ENCODE measurements around the gene KLHDC3. TPM values are rescaled to one million over a fixed set of nuclear protein-coding genes. Genes with fewer than 3 reads are reported as not detected.

The KLHDC3 gene
- total and polyA plus RNA-seq, 2 of the 13 experiments (the other 11 are each of a cell fraction or from before 2014, with no cell fraction given), result 78.3 to 91.5 TPM

DNA sequence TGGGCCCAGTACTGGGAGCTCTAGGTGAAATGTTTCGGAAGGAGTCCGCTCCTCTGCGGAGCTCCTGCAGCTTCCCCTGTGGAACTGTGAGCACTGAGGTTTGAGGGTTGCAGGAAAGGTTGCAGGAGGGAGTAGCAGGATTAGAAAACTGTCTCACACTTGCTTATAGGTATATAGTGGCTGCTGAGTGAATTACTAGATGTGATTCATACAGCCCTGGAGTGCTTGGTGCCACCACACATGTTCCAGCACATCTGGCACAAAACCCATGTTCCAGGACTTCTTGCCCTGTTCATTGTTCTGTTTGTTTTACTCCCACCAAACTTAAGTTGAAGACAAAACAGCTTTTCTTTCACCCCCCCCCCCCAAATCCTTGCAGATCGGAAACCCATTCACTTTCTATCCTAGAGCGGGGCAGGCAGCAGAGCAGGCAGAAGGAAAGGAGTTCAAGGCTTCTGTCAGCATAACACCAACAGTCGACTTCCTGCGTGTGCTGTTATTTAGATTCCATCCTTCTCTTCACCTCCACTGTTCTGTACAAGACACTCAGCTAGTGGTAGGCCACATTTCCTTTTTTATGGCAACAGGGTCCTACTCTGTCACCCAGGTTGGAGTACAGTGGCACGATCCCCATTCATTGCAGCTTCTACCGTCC, 34.4 kb upstream of the KLHDC3 start:
- ChIA-PET POLR2A (interaction anchor here (0.6 to 3.8 kb wide), 29 partner anchors 9 to 596 kb away, joined by 3 to 52 read pairs (median 8); partner anchors contain the start of genes BICRAL, CNPY3, CUL7 and GNMT), CTCF (ENCODE audit: low intra/inter-chr PET ratio, low total read pairs) (no interaction called here)
- Histone ChIP-seq H3K4me3 (replicated peaks in 1 of 3; ENCODE audit: insufficient read depth in 1 of 3, low read depth in 2 of 3, low read length in 3 of 3) (peak overlapping the region; percentile 79 to 96 (median 95)), H3K9me3 (ENCODE audit: low read length) (no peaks in the 10 kb centered on the region), H3K4me1 (ENCODE audit: insufficient read depth, low read length) (peaks cover 44% of the 10 kb centered on the region), H3K27me3 (ENCODE audit: control insufficient read depth in 1 of 2, insufficient read depth in 2 of 2, low read length in 2 of 2) (no peaks in the 10 kb centered on the region; a peak in 1 of 5 replicates), H4K20me1 (ENCODE audit: insufficient read depth, low read length) (no peaks in the 10 kb centered on the region), H3K27ac (ENCODE audit: extremely low read length, insufficient read depth, low read length) (peak overlapping the region; percentile 73), H3K79me2 (ENCODE audit: insufficient read depth, low read length) (peaks cover 10% of the 10 kb centered on the region), H3K36me3 (replicated peaks in 1 of 2; ENCODE audit: control insufficient read depth in 1 of 2, insufficient read depth in 2 of 2, low read length in 2 of 2) (no peaks in the 10 kb centered on the region), H2AFZ (ENCODE audit: low read length) (peak overlapping the region; percentile 85), H3K4me2 (ENCODE audit: low read depth, low read length) (peak overlapping the region; percentile 97), H3K9ac (ENCODE audit: insufficient read depth, low read depth, low read length) (peak overlapping the region; percentile 87)
- intact Hi-C loops (cut with micrococcal nuclease; ENCODE audit: unreplicated experiment) (loop anchor here (2.0 kb wide), 1 partner anchor 79 kb away; no protein-coding TSS in a partner anchor), in situ Hi-C loops (cut with HindIII; ENCODE audit: extremely low pct_ligation_motif_present, low pct_unique_long_range_greater_than_20kb) (no loop called here)
- FAIRE-seq (no peak), DNase-seq (ENCODE audit: low spot score) (no peak), ATAC-seq (peak; percentile 9)
- BruUV-seq (replicated peaks), result TSS peak; percentile 97
- WGBS (ENCODE audit: low lambda C conversion rate), result 51% methylated on average over 9 of the region's 9 CpGs
- TF ChIP-seq SAFB2 (CRISPR knock-in tag; IDR thresholded peaks at IDR 0.05; ENCODE audit: borderline replicate concordance, low read depth), result no peak
- TF ChIP-seq, protein P1, sequence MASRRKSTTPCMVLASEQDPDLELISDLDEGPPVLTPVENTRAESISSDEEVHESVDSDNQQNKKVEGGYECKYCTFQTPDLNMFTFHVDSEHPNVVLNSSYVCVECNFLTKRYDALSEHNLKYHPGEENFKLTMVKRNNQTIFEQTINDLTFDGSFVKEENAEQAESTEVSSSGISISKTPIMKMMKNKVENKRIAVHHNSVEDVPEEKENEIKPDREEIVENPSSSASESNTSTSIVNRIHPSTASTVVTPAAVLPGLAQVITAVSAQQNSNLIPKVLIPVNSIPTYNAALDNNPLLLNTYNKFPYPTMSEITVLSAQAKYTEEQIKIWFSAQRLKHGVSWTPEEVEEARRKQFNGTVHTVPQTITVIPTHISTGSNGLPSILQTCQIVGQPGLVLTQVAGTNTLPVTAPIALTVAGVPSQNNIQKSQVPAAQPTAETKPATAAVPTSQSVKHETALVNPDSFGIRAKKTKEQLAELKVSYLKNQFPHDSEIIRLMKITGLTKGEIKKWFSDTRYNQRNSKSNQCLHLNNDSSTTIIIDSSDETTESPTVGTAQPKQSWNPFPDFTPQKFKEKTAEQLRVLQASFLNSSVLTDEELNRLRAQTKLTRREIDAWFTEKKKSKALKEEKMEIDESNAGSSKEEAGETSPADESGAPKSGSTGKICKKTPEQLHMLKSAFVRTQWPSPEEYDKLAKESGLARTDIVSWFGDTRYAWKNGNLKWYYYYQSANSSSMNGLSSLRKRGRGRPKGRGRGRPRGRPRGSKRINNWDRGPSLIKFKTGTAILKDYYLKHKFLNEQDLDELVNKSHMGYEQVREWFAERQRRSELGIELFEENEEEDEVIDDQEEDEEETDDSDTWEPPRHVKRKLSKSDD (CRISPR knock-in tag; IDR thresholded peaks at IDR 0.05; ENCODE audit: low read depth), result no peak
- TF ChIP-seq FOXC1 (CRISPR knock-in tag; IDR thresholded peaks at IDR 0.05; ENCODE audit: borderline replicate concordance), result no peak; the same call in 1 of the 2 replicates
- no peak for TF ChIP-seq PAF1 (CRISPR knock-in tag; IDR thresholded peaks at IDR 0.05)
- TF ChIP-seq ZFP36L2 (CRISPR knock-in tag; IDR thresholded peaks at IDR 0.05), result 0 out of 2 replicates have a peak, but pooled peaks have one; percentile 1
- no peak for TF ChIP-seq JUN (CRISPR knock-in tag; IDR thresholded peaks at IDR 0.05)
- no peak for TF ChIP-seq PLRG1 (conservative IDR thresholded peaks at IDR 0.05)
- TF ChIP-seq GATAD1 (CRISPR knock-in tag; IDR thresholded peaks at IDR 0.05), result no peak
- TF ChIP-seq SMAD3 (CRISPR knock-in tag; IDR thresholded peaks at IDR 0.05), result no peak
- TF ChIP-seq NFIC (IDR thresholded peaks at IDR 0.05; ENCODE audit: low read length), result no peak
- TF ChIP-seq ZNF564 (CRISPR knock-in tag; IDR thresholded peaks at IDR 0.05), result no peak
- no peak for TF ChIP-seq PRMT3 (CRISPR knock-in tag; IDR thresholded peaks at IDR 0.05; ENCODE audit: borderline replicate concordance, low read depth)
- TF ChIP-seq TBX2 (CRISPR knock-in tag; IDR thresholded peaks at IDR 0.05; ENCODE audit: borderline replicate concordance), result 0 out of 2 replicates have a peak, but pooled peaks have one; percentile 13
- TF ChIP-seq REPIN1 (CRISPR knock-in tag; IDR thresholded peaks at IDR 0.05; ENCODE audit: borderline replicate concordance, low read depth), result 0 out of 2 replicates have a peak, but pooled peaks have one; percentile 13
- TF ChIP-seq, protein P2, sequence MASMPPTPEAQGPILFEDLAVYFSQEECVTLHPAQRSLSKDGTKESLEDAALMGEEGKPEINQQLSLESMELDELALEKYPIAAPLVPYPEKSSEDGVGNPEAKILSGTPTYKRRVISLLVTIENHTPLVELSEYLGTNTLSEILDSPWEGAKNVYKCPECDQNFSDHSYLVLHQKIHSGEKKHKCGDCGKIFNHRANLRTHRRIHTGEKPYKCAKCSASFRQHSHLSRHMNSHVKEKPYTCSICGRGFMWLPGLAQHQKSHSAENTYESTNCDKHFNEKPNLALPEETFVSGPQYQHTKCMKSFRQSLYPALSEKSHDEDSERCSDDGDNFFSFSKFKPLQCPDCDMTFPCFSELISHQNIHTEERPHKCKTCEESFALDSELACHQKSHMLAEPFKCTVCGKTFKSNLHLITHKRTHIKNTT (CRISPR knock-in tag; IDR thresholded peaks at IDR 0.05), result no peak
- no peak for TF ChIP-seq NAIF1 (CRISPR knock-in tag; IDR thresholded peaks at IDR 0.05; ENCODE audit: borderline replicate concordance)
- TF ChIP-seq, protein P3, sequence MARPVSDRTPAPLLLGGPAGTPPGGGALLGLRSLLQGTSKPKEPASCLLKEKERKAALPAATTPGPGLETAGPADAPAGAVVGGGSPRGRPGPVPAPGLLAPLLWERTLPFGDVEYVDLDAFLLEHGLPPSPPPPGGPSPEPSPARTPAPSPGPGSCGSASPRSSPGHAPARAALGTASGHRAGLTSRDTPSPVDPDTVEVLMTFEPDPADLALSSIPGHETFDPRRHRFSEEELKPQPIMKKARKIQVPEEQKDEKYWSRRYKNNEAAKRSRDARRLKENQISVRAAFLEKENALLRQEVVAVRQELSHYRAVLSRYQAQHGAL (CRISPR knock-in tag; IDR thresholded peaks at IDR 0.05; ENCODE audit: not compliant biosample characterization), result no peak
- no peak for TF ChIP-seq XRCC5 (optimal IDR thresholded peaks at IDR 0.05; ENCODE audit: low read length)
- peak; percentile 4; the same call in 1 of the 2 replicates for TF ChIP-seq SALL1 (CRISPR knock-in tag; IDR thresholded peaks at IDR 0.05)
- TF ChIP-seq RARA (CRISPR knock-in tag; IDR thresholded peaks at IDR 0.05), result no peak
- TF ChIP-seq ZNF44 (CRISPR knock-in tag; IDR thresholded peaks at IDR 0.05), result 0 out of 2 replicates have a peak, but pooled peaks have one; percentile 15
